GM13976 (cell line): ENCODE results near the gene SEMA3A.

Experiments
- DNase-seq: peaks from one replicate; pipeline ENCODE4 v3.0.0; 2012; ENCODE audit warnings: low spot score
- CTCF ChIP-seq: IDR thresholded peaks from 2 replicates; pipeline ENCODE4 v1.5.1; 2012; ENCODE audit warnings: borderline replicate concordance, mild to moderate bottlenecking; ENCODE audit not compliant: insufficient read depth; ENCODE audit errors: extremely low read depth, missing control alignments, control extremely low read depth
- in situ Hi-C: fragments of 300-500 bp; cut with MboI; formaldehyde crosslinking; loops from one replicate; pipeline ENCODE4 v1.12.0; 2022; ENCODE audit warnings: low sequenced_read_pairs, mixed read lengths, inconsistent platforms; ENCODE audit not compliant: unreplicated experiment

Gene SEMA3A

DNA sequence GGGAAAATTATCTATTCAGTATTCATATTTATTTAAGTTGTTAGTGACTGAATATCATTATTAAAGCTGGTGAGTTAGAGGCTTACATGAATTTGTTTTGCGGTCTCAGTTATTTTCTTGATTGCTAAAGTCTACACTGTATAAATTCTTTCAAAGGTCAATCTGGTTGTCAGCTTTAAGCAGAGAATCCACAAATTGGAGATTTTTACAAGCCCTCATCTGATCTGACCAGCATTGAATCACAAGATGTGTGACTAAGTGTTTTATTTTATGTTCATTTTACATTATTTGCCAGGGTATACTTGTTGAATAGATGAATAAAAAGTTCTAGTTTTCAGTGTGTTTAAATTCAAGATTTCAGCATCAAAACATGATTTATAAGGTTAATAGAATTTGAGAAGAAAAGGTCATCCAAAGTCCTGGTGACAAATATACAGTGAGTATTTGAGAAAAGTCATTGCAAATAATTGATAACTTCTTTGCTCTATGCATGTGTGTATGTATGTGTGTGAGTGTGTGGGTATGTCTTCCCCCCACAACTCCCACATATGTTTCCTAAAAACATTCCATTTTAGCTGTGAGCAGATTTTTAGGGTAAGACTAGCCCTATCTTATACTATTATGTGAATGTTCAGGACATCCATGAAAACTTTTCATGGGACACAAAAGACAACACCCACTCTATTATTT lies 4.4 kb downstream of the SEMA3A start:
- DNase-seq = no peak
- TF ChIP-seq CTCF = no peak
- in situ Hi-C loops = no loop called here

DNA sequence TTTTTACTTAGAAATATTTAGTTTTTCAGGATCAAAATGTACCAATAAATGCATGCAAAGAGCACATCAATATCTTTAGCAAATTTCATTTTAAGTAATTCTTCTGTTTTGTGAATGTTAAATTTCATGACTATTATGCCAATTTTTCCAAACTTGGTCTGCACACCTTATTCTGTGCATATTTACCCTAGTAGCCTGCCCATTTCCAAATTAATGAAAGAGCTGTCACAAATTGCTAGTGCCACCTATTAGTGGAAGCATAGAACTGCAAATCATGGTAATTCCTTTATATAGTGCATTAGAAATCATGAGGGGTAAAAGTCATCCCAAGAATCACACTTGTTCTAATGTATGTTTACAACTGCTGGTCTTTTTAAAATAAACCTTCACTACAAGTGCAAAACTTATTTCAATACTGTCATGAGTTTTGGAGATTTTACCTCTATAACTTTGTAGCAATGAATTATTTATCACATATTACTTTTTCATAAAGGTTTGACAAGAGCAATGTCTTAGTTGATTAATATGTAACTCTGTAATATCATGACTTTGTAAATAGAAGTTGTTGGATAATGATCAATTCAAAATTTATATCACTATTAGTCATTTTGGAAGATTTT lies 5.7 kb downstream of the SEMA3A start:
- TF ChIP-seq CTCF = no peak
- no peak for DNase-seq
- in situ Hi-C loops = no loop called here

DNA sequence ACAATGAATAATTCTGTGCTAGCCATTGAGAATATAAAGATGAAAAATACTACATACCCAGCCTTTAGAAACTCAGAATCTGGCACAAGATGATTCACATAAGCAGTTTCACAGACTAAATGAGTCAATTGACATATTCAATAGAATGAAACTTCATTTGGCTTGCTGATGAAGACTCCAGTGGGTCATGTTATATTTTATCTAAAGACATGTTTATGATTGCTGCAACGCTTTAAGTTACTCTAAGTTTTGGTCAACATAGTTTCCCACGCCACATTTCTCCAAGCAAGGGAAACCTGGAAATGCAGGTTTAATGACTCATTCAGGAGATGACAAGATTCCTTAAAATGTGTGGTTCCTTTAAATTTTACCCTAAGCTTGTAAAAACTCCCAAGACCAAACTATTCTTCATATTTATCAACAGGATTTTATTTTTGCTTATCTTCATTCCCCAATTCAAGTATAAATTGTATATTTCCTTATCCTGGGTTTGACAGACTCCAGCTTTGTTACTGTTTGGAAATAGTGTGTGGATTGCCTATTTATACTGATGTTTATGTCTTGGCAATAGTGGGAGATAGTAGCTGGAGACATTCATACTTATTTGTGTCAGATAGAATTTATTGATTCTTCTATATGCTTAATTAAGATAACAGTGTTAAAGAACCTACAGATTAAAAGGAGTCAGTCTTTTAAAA lies 6.6 kb downstream of the SEMA3A start:
- in situ Hi-C loops = no loop called here
- no peak for DNase-seq
- no peak for TF ChIP-seq CTCF

- in situ Hi-C loops = no loop called here
- DNase-seq = no peak
- no peak for TF ChIP-seq CTCF
These were observed 7.3 kb downstream of the SEMA3A start for GRCh38 chr7:84187087-84187805.

DNA sequence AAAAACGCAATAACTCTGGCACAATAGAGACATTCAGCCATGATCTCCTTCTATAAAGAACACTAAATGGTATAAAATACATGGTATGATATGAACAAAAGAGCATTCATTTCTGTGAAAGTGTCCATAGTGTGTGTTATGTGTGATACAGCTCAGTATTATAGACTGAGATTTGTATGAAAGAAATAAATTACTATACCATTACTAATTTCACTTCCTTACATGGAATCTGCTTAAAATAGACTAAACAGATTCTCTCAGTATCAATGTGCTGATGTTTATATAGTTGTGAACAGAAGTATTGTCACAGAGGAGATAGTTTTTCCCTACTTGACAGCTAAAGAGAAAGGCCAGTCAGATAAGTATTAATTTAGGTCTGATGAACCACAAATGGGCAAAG lies 10.8 kb downstream of the SEMA3A start:
- DNase-seq = no peak
- no peak for TF ChIP-seq CTCF
- in situ Hi-C loops = no loop called here

- in situ Hi-C loops = no loop called here
- no peak for DNase-seq
- TF ChIP-seq CTCF = no peak
These were observed 12.3 kb downstream of the SEMA3A start for GRCh38 chr7:84182301-84182700.
